Gastrocnemius medialis (tissue), 4 donors: ENCODE data around the gene EEPD1.

ENCODE experiments used
- CTCF ChIP-seq, 5 experiments: fragments of 450-650 bp in 3 of 5; fragments of 200-600 bp in 2 of 5; sonication (generic) in 2 of 5; IDR thresholded peaks in 4 of 5; conservative IDR thresholded peaks in 1 of 5; 1 replicate in 4 of 5; 2 replicates in 1 of 5; pipeline ENCODE4 v1.5.1; 2016 to 2019; ENCODE audit warnings: antibody characterized with exemption in 5 of 5, mild to moderate bottlenecking in 3 of 5, moderate library complexity in 3 of 5
- POLR2A ChIP-seq, 2 donors: fragments of 450-650 bp; IDR thresholded peaks; one replicate each; pipeline ENCODE4 v1.6.1; 2017; ENCODE audit warnings: antibody characterized with exemption in 2 of 2, mild to moderate bottlenecking in 2 of 2, moderate library complexity in 2 of 2

- TF ChIP-seq CTCF (IDR thresholded peaks at IDR 0.05 in 4 of 5, conservative IDR thresholded peaks at IDR 0.05 in 1 of 5) (no peak), POLR2A (IDR thresholded peaks at IDR 0.05) (no peak)
These were observed 156.7 kb downstream of the EEPD1 start for GRCh38 chr7:36309716-36310115.
